Measurements from ENCODE around the gene C16orf96. TPM values are rescaled to one million over a fixed set of nuclear protein-coding genes. Genes with fewer than 3 reads are reported as not detected.

Gene C16orf96
- total and polyA plus RNA-seq, 2 donors from 2014 or later: 0.13 to 0.16 TPM

GRCh38 chr16:4520913-4521312, 35.2 kb upstream of the C16orf96 start:
- no peak overlapping the region for H3K4me3 ChIP-seq (ENCODE audit: low read length in 3 of 3)
- TF ChIP-seq CTCF (IDR thresholded peaks at IDR 0.05; ENCODE audit: borderline replicate concordance, extremely low read depth, insufficient read depth): no peak
- intact Hi-C loops (cut with DNase I): no loop called here
- H3K9me3 ChIP-seq (ENCODE audit: control insufficient read depth in 2 of 3, insufficient read depth in 1 of 3, low read length in 3 of 3): no peaks in the 10 kb centered on the region
- FAIRE-seq: no peak
- peaks cover 0 to 13% (median 10%) of the 10 kb centered on the region in 3 donors for H3K4me1 ChIP-seq (ENCODE audit: control insufficient read depth in 2 of 3, insufficient read depth in 2 of 3, low read depth in 1 of 3, low read length in 3 of 3)
- no peak overlapping the region for H3K9ac ChIP-seq (ENCODE audit: low read length in 3 of 3)
- no peak overlapping the region for H3K27ac ChIP-seq (ENCODE audit: low read depth in 2 of 2, low read length in 2 of 2)
- H3K36me3 ChIP-seq (ENCODE audit: control insufficient read depth in 2 of 3, insufficient read depth in 3 of 3, low read length in 3 of 3): peaks cover 0 to 2% (median 0%) of the 10 kb centered on the region in 3 donors
- no peak for DNase-seq
- H3K27me3 ChIP-seq (ENCODE audit: control insufficient read depth, insufficient read depth, low read length): no peaks in the 10 kb centered on the region

GRCh38 chr16:4522051-4522581, 34.0 kb upstream of the C16orf96 start:
- H3K36me3 ChIP-seq (ENCODE audit: control insufficient read depth in 2 of 3, insufficient read depth in 3 of 3, low read length in 3 of 3): peaks cover 0 to 2% (median 0%) of the 10 kb centered on the region in 3 donors
- H3K9me3 ChIP-seq (ENCODE audit: control insufficient read depth in 2 of 3, insufficient read depth in 1 of 3, low read length in 3 of 3): no peaks in the 10 kb centered on the region
- H3K4me3 ChIP-seq (ENCODE audit: low read length in 3 of 3): no peak overlapping the region
- no peak for TF ChIP-seq CTCF (IDR thresholded peaks at IDR 0.05; ENCODE audit: borderline replicate concordance, extremely low read depth, insufficient read depth)
- DNase-seq: peak in 2 of 5 donors; percentile 40 to 42
- no peak overlapping the region for H3K9ac ChIP-seq (ENCODE audit: low read length in 3 of 3)
- H3K27me3 ChIP-seq (ENCODE audit: control insufficient read depth, insufficient read depth, low read length): no peaks in the 10 kb centered on the region
- peaks cover 0 to 13% (median 7%) of the 10 kb centered on the region in 3 donors for H3K4me1 ChIP-seq (ENCODE audit: control insufficient read depth in 2 of 3, insufficient read depth in 2 of 3, low read depth in 1 of 3, low read length in 3 of 3)
- intact Hi-C loops (cut with DNase I): no loop called here
- FAIRE-seq: no peak
- no peak overlapping the region for H3K27ac ChIP-seq (ENCODE audit: low read depth in 2 of 2, low read length in 2 of 2)

- no peak for TF ChIP-seq CTCF (IDR thresholded peaks at IDR 0.05; ENCODE audit: borderline replicate concordance, extremely low read depth, insufficient read depth)
- Histone ChIP-seq H3K27me3 (ENCODE audit: control insufficient read depth, insufficient read depth, low read length) (no peaks in the 10 kb centered on the region), H3K9ac (ENCODE audit: low read length in 3 of 3) (no peak overlapping the region), H3K27ac (ENCODE audit: low read depth in 2 of 2, low read length in 2 of 2) (no peak overlapping the region), H3K4me3 (ENCODE audit: low read length in 3 of 3) (no peak overlapping the region), H3K4me1 (ENCODE audit: control insufficient read depth in 2 of 3, insufficient read depth in 2 of 3, low read depth in 1 of 3, low read length in 3 of 3) (peaks cover 0 to 13% (median 7%) of the 10 kb centered on the region in 3 donors), H3K36me3 (ENCODE audit: control insufficient read depth in 2 of 3, insufficient read depth in 3 of 3, low read length in 3 of 3) (peaks cover 0 to 2% (median 0%) of the 10 kb centered on the region in 3 donors), H3K9me3 (ENCODE audit: control insufficient read depth in 2 of 3, insufficient read depth in 1 of 3, low read length in 3 of 3) (no peaks in the 10 kb centered on the region)
- FAIRE-seq (no peak), DNase-seq (no peak)
- intact Hi-C loops (cut with DNase I): no loop called here
These were observed 32.5 kb upstream of the C16orf96 start for GRCh38 chr16:4523686-4524085.

GRCh38 chr16:4524571-4524970, 31.6 kb upstream of the C16orf96 start:
- intact Hi-C loops (cut with DNase I): no loop called here
- Histone ChIP-seq H3K36me3 (ENCODE audit: control insufficient read depth in 2 of 3, insufficient read depth in 3 of 3, low read length in 3 of 3) (peaks cover 0 to 2% (median 0%) of the 10 kb centered on the region in 3 donors), H3K9me3 (ENCODE audit: control insufficient read depth in 2 of 3, insufficient read depth in 1 of 3, low read length in 3 of 3) (no peaks in the 10 kb centered on the region), H3K9ac (ENCODE audit: low read length in 3 of 3) (no peak overlapping the region), H3K27me3 (ENCODE audit: control insufficient read depth, insufficient read depth, low read length) (no peaks in the 10 kb centered on the region), H3K4me3 (ENCODE audit: low read length in 3 of 3) (no peak overlapping the region), H3K4me1 (ENCODE audit: control insufficient read depth in 2 of 3, insufficient read depth in 2 of 3, low read depth in 1 of 3, low read length in 3 of 3) (peaks cover 0 to 16% (median 14%) of the 10 kb centered on the region in 3 donors), H3K27ac (ENCODE audit: low read depth in 2 of 2, low read length in 2 of 2) (no peak overlapping the region)
- no peak for TF ChIP-seq CTCF (IDR thresholded peaks at IDR 0.05; ENCODE audit: borderline replicate concordance, extremely low read depth, insufficient read depth)
- DNase-seq: no peak
- FAIRE-seq: no peak
